Calu3 (cell line): ENCODE data around the gene ELFN1. TPM values are rescaled to one million over a fixed set of nuclear protein-coding genes. Genes with fewer than 3 reads are reported as not detected.
A peak's percentile ranks its signal among the peaks of the same experiment; 100 is the strongest.

Experiments
- BruUV-seq: library from RNA; stranded (reverse); fragments of 400-500 nt; replicated peaks from 2 replicates; lab custom pipeline; 2021; lab: Mats Ljungman, UMichigan
- CTCF ChIA-PET: fragments of 300-600 bp; sonication (Branson Sonifier 250); formaldehyde crosslinking; loops from one replicate; lab custom pipeline; 2022; ENCODE audit warnings: antibody characterized with exemption; lab: Charles Lee
- DNase-seq: peaks from one replicate; pipeline ENCODE4 v3.0.0; 2022
- H3K27ac Mint-ChIP-seq: one replicate; pipeline ENCODE4 v1.8.0; 2022; ENCODE audit warnings: mixed read lengths; ENCODE audit not compliant: unreplicated experiment
- H3K27me3 Mint-ChIP-seq: one replicate; pipeline ENCODE4 v1.8.0; 2022; ENCODE audit warnings: mixed read lengths; ENCODE audit not compliant: unreplicated experiment
- H3K36me3 Mint-ChIP-seq: one replicate; pipeline ENCODE4 v1.8.0; 2022; ENCODE audit warnings: mild to moderate bottlenecking, moderate library complexity, mixed read lengths; ENCODE audit not compliant: insufficient read depth, unreplicated experiment
- H3K4me1 Mint-ChIP-seq: one replicate; pipeline ENCODE4 v1.8.0; 2022; ENCODE audit warnings: mild to moderate bottlenecking, low read depth, mixed read lengths; ENCODE audit not compliant: unreplicated experiment
- H3K4me3 Mint-ChIP-seq: one replicate; pipeline ENCODE4 v1.8.0; 2022; ENCODE audit warnings: mild to moderate bottlenecking, low read depth, moderate library complexity, mixed read lengths; ENCODE audit not compliant: unreplicated experiment
- H3K9me3 Mint-ChIP-seq: one replicate; pipeline ENCODE4 v1.8.0; 2022; ENCODE audit warnings: low read depth, mixed read lengths; ENCODE audit not compliant: unreplicated experiment
- CTCF ChIP-seq: fragments of 200-600 bp; IDR thresholded peaks from one replicate; pipeline ENCODE4 v1.8.0; 2022; ENCODE audit warnings: antibody characterized with exemption; ENCODE audit not compliant: unreplicated experiment
- intact Hi-C: fragments of 100-400 bp; cut with micrococcal nuclease; formaldehyde crosslinking; loops from one replicate; pipeline ENCODE4 v1.10.0; 2022; ENCODE audit not compliant: unreplicated experiment
- total RNA-seq: library from RNA; stranded (reverse); gene quantifications from 2 replicates; pipeline ENCODE4 v1.2.3, GENCODE V29; 2022

Gene ELFN1
- total RNA-seq, 1 experiment from 2014 or later = not detected

GRCh38 chr7:1667566-1668395 is 2.3 kb upstream of the ELFN1 start:
- TF ChIP-seq CTCF = no peak
- Mint-ChIP-seq H3K9me3 (no peaks in the 10 kb centered on the region), H3K36me3 (no peaks in the 10 kb centered on the region), H3K4me1 (no peaks in the 10 kb centered on the region), H3K27ac (no peak overlapping the region), H3K27me3 (peaks cover 79% of the 10 kb centered on the region), H3K4me3 (peak overlapping the region; percentile 52)
- no TSS peak for BruUV-seq
- DNase-seq = no peak
- CTCF ChIA-PET = interaction anchor here (0.7 to 1.1 kb wide), 2 partner anchors 63 to 83 kb away, joined by 3 to 5 read pairs; no protein-coding TSS in a partner anchor
- intact Hi-C loops = no loop called here

- Mint-ChIP-seq H3K4me3 (peak overlapping the region; percentile 52), H3K27ac (no peak overlapping the region)
- intact Hi-C loops = no loop called here
Observed at GRCh38 chr7:1668396-1669063, 1.5 kb upstream of the ELFN1 start.

GRCh38 chr7:1669064-1669951 is 769 bp upstream of the ELFN1 start:
- DNase-seq = no peak
- TF ChIP-seq CTCF = no peak
- Mint-ChIP-seq H3K27me3 (peaks cover 79% of the 10 kb centered on the region), H3K9me3 (no peaks in the 10 kb centered on the region), H3K4me1 (no peaks in the 10 kb centered on the region), H3K36me3 (no peaks in the 10 kb centered on the region), H3K4me3 (peak overlapping the region; percentile 4), H3K27ac (no peak overlapping the region)
- CTCF ChIA-PET = interaction anchor here (0.6 kb wide), 1 partner anchor 90 kb away, joined by 3 read pairs; no protein-coding TSS in a partner anchor
- intact Hi-C loops = no loop called here
- no TSS peak for BruUV-seq

More at GRCh38 chr7:1668396-1669063, 1.5 kb upstream of the ELFN1 start:
- BruUV-seq = no TSS peak
- no peak for TF ChIP-seq CTCF
- CTCF ChIA-PET = interaction anchor here (0.6 kb wide), 1 partner anchor 90 kb away, joined by 3 read pairs; no protein-coding TSS in a partner anchor
- Mint-ChIP-seq H3K9me3 (no peaks in the 10 kb centered on the region), H3K36me3 (no peaks in the 10 kb centered on the region), H3K27me3 (peaks cover 79% of the 10 kb centered on the region), H3K4me1 (no peaks in the 10 kb centered on the region)
- DNase-seq = no peak
